Body of pancreas (tissue), 4 donors: Measurements from ENCODE around the gene DIAPH1.

Experiments
- CTCF ChIP-seq, 7 experiments: fragments of 450-650 bp in 4 of 7; fragments of 200-600 bp in 3 of 7; sonication (generic) in 3 of 7; IDR thresholded peaks; one replicate each; pipeline ENCODE4 v1.5.1; 2016 to 2019; ENCODE audit warnings: antibody characterized with exemption in 7 of 7
- POLR2A ChIP-seq, 3 donors: fragments of 450-650 bp; IDR thresholded peaks; one replicate each; pipeline ENCODE4 v1.6.1; 2016; ENCODE audit warnings: antibody characterized with exemption in 3 of 3, mild to moderate bottlenecking in 2 of 3

- TF ChIP-seq CTCF (IDR thresholded peaks at IDR 0.05) (no peak), POLR2A (IDR thresholded peaks at IDR 0.05) (no peak)
These were observed 115.1 kb downstream of the DIAPH1 start for GRCh38 chr5:141503681-141504080.
